Mucosa of stomach (tissue), 1 donor: Measurements from ENCODE around the gene APOBEC3B.
A peak's percentile ranks its signal among the peaks of the same experiment; 100 is the strongest.
"Not testable (repeated sequence)": the region's sequence is repeated elsewhere in the genome, so short reads cannot be mapped to it uniquely, and the experiment has no call there.

Experiments
- H3K27me3 ChIP-seq: one replicate; pipeline ENCODE4 v1.7.0; 2013; ENCODE audit warnings: mild to moderate bottlenecking, low read length; ENCODE audit not compliant: control insufficient read depth, insufficient read depth
- H3K36me3 ChIP-seq: one replicate; pipeline ENCODE4 v1.7.0; 2013; ENCODE audit warnings: low read length; ENCODE audit not compliant: control insufficient read depth, insufficient read depth
- H3K4me1 ChIP-seq: one replicate; pipeline ENCODE4 v1.7.0; 2013; ENCODE audit warnings: mild to moderate bottlenecking, low read length; ENCODE audit not compliant: control insufficient read depth, insufficient read depth
- H3K4me3 ChIP-seq: one replicate; pipeline ENCODE4 v1.7.0; 2013; ENCODE audit warnings: low read length
- H3K9ac ChIP-seq: one replicate; pipeline ENCODE4 v1.7.0; 2013; ENCODE audit warnings: mild to moderate bottlenecking, low read length, moderate library complexity
- H3K9me3 ChIP-seq: one replicate; pipeline ENCODE4 v1.7.0; 2013; ENCODE audit warnings: mild to moderate bottlenecking, low read length, moderate library complexity; ENCODE audit not compliant: control insufficient read depth
- donor health status: Pancreatic carcinoma.

Gene APOBEC3B

DNA sequence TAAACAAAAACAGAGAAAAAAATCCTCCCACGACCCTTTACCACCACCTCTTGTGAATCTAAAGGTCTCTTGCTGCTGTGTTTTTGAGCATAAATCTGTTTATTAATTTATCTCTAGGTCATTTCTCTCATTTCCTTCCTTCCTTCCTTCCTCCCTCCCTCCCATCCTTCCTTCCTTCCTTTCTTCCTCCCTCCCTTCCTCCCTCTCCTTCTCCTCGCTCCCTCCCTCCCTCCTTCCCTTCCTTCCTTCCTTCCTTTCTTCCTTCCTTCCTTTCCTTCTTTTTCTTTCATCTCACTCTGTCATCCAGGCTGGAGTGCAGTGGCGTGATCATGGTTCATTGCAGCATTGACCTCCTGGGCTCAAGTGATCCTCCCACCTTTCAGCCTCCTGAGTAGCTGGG lies 38.3 kb upstream of the APOBEC3B start:
- no peak overlapping the region for H3K4me3 ChIP-seq
- no peak overlapping the region for H3K9ac ChIP-seq
- no peaks in the 10 kb centered on the region for H3K4me1 ChIP-seq
- no peaks in the 10 kb centered on the region for H3K36me3 ChIP-seq
- H3K9me3 ChIP-seq: no peaks in the 10 kb centered on the region
- no peaks in the 10 kb centered on the region for H3K27me3 ChIP-seq

GRCh38 chr22:38944653-38945052 lies 37.5 kb upstream of the APOBEC3B start:
- Histone ChIP-seq H3K9me3 (no peaks in the 10 kb centered on the region), H3K27me3 (no peaks in the 10 kb centered on the region), H3K4me1 (no peaks in the 10 kb centered on the region), H3K9ac (no peak overlapping the region), H3K36me3 (no peaks in the 10 kb centered on the region), H3K4me3 (no peak overlapping the region)

- not testable (repeated sequence) for H3K9ac ChIP-seq, H3K27me3 ChIP-seq, H3K9me3 ChIP-seq, H3K4me3 ChIP-seq, H3K36me3 ChIP-seq, H3K4me1 ChIP-seq
These were observed 36.3 kb upstream of the APOBEC3B start for GRCh38 chr22:38945706-38946338.

GRCh38 chr22:38946771-38947170 lies 35.4 kb upstream of the APOBEC3B start:
- H3K36me3 ChIP-seq: no peaks in the 10 kb centered on the region
- H3K9ac ChIP-seq: no peak overlapping the region
- H3K4me3 ChIP-seq: no peak overlapping the region
- H3K9me3 ChIP-seq: no peaks in the 10 kb centered on the region
- H3K4me1 ChIP-seq: peaks cover 9% of the 10 kb centered on the region
- no peaks in the 10 kb centered on the region for H3K27me3 ChIP-seq

DNA sequence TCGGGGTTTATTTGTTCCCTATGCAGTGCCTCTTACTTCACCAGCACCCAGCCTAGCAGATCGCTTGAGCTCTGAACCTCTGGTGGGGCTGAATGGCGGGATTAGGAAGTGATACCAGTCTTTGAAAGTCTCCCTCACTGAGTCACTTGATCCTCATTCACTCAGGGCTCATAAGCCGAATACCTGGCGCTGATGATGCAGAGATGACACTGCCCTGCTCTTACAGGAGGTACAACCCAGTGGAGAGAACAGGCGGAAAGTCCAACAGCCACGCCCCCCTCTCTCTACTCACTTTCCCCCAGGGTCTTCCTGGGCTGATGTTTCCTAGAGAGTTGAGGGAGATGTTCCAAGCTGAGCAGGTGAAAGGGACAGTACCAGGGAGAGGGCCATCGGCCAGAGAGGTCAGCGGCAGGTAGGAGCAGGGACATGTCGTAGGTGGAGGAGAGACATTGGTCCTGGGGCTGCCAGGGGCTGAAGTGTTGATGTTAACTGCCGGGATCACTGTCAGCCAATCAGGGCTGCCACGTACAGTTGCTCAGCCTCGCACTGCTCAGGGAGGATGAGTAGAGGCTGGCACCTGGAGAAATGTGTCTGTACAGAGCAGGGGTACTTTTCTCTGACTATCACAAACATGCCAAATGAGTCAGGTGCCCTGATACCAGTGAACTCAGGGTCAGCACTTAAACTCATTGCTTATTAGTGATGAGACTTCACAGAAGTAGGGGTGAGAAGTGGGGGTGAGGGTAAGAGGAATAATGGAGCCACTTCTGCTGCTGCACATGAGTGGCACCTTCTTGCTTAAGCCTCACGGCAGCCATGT lies 34.6 kb upstream of the APOBEC3B start:
- Histone ChIP-seq H3K9me3 (no peaks in the 10 kb centered on the region), H3K4me3 (no peak overlapping the region), H3K9ac (no peak overlapping the region), H3K4me1 (peaks cover 9% of the 10 kb centered on the region), H3K27me3 (no peaks in the 10 kb centered on the region), H3K36me3 (no peaks in the 10 kb centered on the region)

GRCh38 chr22:38948181-38948940 lies 33.8 kb upstream of the APOBEC3B start:
- Histone ChIP-seq H3K4me1 (peaks cover 9% of the 10 kb centered on the region), H3K27me3 (no peaks in the 10 kb centered on the region), H3K9me3 (no peaks in the 10 kb centered on the region), H3K4me3 (no peak overlapping the region), H3K9ac (no peak overlapping the region), H3K36me3 (no peaks in the 10 kb centered on the region)

DNA sequence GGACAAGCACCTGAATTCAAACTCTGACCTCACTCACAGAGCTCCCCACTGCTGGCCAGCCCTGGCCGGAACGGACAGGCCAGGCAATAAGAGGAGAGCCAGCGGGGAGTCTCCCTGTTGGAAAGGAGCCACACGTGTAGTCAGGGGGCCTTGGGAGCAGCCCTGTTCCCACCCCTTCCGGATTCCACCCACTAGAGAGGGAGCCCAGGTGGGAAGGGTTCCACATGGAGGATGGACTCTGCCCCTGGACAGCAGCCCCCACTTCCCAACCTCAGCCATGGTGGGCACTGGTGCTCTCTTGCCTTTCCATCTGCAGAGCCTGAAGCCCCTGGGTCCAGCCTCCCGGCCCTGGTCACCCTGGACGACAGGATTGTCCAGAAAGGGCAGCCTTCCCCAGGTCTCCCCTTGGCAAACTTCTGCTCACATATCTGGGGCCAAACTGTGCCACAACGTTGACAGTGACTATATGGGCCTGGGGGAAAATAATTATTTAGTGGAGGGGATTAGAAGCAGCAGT lies 32.2 kb upstream of the APOBEC3B start:
- Histone ChIP-seq H3K4me1 (peaks cover 15% of the 10 kb centered on the region), H3K4me3 (no peak overlapping the region), H3K9ac (no peak overlapping the region), H3K27me3 (no peaks in the 10 kb centered on the region), H3K36me3 (no peaks in the 10 kb centered on the region), H3K9me3 (no peaks in the 10 kb centered on the region)

- no peaks in the 10 kb centered on the region for H3K27me3 ChIP-seq
- H3K4me3 ChIP-seq: no peak overlapping the region
- H3K4me1 ChIP-seq: peaks cover 22% of the 10 kb centered on the region
- no peaks in the 10 kb centered on the region for H3K36me3 ChIP-seq
- H3K9ac ChIP-seq: no peak overlapping the region
- H3K9me3 ChIP-seq: no peaks in the 10 kb centered on the region
These were observed 31.4 kb upstream of the APOBEC3B start for GRCh38 chr22:38950527-38951295.

- Histone ChIP-seq H3K4me1 (peaks cover 25% of the 10 kb centered on the region), H3K9ac (no peak overlapping the region), H3K36me3 (no peaks in the 10 kb centered on the region)
These were observed 30.4 kb upstream of the APOBEC3B start for GRCh38 chr22:38951734-38952133.

GRCh38 chr22:38952281-38952993 lies 29.7 kb upstream of the APOBEC3B start:
- Histone ChIP-seq H3K36me3 (no peaks in the 10 kb centered on the region), H3K4me1 (peaks cover 32% of the 10 kb centered on the region), H3K4me3 (no peak overlapping the region), H3K9ac (no peak overlapping the region), H3K9me3 (no peaks in the 10 kb centered on the region), H3K27me3 (no peaks in the 10 kb centered on the region)

More at GRCh38 chr22:38951734-38952133, 30.4 kb upstream of the APOBEC3B start:
- Histone ChIP-seq H3K27me3 (no peaks in the 10 kb centered on the region), H3K4me3 (no peak overlapping the region), H3K9me3 (no peaks in the 10 kb centered on the region)

GRCh38 chr22:38953091-38953490 lies 29.1 kb upstream of the APOBEC3B start:
- Histone ChIP-seq H3K36me3 (no peaks in the 10 kb centered on the region), H3K27me3 (no peaks in the 10 kb centered on the region), H3K4me1 (peaks cover 38% of the 10 kb centered on the region), H3K9ac (peak overlapping the region; percentile 7), H3K4me3 (no peak overlapping the region), H3K9me3 (no peaks in the 10 kb centered on the region)
